Glomerular endothelial cell (primary cell): ENCODE measurements around the gene ESPNL. TPM values are rescaled to one million over a fixed set of nuclear protein-coding genes. Genes with fewer than 3 reads are reported as not detected.

Source experiments
- DNase-seq: peaks from one replicate; pipeline ENCODE4 v3.0.0-alpha.2; 2011; ENCODE audit warnings: low read depth, low spot score; ENCODE audit errors: extremely low read depth
- total RNA-seq: library from RNA; depleted of rRNA; stranded (reverse); fragments of >200 nt; gene quantifications from 2 replicates; pipeline ENCODE4 v1.2.3, GENCODE V29; 2015

The ESPNL gene
- total RNA-seq, 1 donor from 2014 or later: 0.53 TPM

DNA sequence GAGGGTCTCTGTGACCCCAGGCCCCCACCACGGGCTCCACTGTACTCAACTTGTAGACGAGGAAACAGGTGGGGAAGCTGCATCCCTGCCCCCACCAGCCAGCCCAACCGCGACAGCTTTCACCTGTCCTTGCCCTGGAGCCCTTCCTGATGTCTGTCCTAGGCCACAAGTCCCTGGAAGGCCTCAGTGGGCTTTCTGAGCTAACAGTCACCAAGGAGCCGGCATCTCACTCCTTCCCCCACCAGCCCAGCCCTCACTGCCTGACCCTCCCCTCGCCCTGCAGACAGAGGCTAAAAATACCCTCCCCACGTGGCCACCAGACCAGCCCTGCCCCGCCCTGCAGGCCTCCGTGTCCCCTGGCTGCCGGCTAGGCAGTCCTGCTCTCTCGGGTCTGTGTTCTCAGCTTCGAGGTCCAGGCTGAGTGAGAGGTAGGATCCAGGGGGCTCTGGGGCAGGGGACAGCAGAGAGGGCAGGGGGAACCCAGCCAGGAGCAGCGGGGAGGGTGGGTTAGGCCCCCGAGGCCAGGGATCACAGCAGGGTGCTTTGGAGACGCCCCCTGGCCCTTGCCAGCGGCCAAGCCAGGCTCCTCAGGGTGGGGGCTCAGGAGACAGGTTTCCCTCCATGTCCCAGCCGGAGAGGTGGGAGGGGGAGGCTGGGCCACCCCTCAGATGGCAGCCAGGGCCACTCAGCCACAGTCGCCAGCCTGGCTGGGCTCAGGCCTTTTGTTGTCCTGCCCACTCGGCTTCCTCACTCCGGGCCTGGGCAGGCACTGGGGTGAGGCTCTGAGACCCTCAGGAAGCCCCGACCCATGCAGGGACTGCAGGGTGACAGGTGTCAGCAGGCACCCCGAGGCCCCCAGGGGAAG is 38.4 kb downstream of the ESPNL start, which contains the start of gene KLHL30:
Gene KLHL30 (plus strand): TSS at position 338 of the 865 bp plus-strand sequence. CDS start 2,087 bp downstream, outside the sequence.
- no peak for DNase-seq

DNA sequence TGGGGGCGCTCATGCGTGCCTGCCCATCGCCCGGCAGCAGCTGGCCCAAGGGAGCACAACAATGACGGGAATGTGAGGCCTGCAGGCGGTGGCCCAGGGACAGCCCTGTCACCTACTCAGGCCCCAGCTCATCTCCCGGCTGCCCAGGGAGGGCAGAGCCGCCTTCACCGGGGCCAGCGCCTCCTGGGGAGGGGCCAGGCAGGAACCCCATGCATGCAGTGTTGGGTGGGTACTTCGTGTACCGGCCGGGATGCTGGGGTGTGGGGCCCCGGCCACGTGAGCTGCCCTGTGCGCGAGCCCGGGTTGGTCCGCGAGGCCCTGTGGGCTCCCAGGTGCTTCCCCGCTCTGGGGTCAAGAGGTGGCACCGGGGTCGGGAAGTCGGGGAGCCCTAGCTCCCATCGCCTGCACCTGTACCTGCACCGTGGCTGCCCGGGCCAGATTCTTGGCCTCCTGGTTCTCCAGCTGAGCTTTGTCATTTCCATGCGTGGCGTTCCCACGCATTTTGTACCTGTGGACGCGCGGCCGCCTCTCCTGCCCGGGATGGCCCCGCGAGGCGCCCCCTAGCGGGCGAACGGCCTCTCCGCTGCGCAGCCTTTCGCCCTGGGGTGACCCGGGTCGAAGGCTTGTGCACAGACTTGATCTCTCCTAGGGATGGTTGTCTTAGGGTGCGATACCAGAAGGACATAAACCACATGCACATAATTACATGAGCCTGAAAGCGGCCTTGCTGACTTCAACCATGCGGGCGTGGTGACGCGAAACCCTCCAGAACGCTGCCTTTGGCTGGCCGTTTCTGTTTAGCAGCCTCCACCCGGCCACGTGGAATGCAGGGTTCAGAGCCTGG is 39.3 kb downstream of the ESPNL start:
- no peak for DNase-seq

DNA sequence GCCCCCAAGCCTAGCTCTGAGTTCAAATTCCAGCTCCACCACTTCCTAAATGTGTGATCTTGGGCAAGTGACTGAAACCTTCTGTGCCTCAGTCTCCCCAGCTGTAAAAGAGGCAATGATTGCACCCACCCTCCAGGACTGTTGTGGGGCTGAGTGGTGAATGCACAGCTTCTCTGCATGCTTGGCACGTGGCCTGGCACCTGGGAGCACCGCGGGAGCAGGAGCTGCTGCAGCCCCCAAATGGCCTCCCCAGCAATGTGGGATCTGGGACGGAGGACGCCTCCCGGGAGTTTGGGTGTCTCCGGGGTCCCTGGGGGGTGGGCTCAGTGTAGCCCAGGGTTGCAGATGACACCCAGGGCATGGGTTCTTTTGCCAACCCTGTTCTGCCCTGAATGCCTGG is 39.9 kb downstream of the ESPNL start:
- no peak for DNase-seq

DNA sequence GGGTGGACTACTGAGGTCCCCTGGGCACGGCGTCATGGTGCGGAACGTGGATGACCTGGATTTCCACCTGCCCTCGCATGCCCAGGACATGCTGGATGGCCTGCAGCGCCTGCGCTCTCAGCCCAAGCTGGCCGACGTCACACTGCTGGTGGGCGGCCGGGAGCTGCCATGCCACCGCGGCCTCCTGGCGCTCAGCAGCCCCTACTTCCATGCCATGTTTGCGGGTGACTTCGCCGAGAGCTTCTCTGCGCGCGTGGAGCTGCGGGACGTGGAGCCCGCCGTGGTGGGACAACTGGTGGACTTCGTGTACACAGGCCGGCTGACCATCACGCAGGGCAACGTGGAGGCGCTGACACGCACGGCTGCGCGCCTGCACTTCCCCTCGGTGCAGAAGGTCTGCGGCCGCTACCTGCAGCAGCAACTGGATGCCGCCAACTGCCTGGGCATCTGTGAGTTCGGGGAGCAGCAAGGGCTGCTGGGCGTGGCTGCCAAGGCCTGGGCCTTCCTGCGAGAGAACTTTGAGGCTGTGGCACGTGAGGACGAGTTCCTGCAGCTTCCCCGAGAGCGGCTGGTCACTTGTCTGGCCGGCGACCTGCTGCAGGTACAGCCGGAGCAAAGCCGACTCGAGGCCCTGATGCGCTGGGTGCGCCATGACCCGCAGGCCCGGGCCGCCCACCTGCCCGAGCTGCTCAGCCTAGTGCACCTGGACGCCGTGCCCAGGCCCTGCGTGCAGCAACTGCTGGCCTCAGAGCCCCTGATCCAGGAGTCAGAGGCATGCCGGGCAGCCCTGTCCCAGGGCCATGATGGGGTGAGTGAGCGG is 40.8 kb downstream of the ESPNL start:
- DNase-seq: no peak

DNA sequence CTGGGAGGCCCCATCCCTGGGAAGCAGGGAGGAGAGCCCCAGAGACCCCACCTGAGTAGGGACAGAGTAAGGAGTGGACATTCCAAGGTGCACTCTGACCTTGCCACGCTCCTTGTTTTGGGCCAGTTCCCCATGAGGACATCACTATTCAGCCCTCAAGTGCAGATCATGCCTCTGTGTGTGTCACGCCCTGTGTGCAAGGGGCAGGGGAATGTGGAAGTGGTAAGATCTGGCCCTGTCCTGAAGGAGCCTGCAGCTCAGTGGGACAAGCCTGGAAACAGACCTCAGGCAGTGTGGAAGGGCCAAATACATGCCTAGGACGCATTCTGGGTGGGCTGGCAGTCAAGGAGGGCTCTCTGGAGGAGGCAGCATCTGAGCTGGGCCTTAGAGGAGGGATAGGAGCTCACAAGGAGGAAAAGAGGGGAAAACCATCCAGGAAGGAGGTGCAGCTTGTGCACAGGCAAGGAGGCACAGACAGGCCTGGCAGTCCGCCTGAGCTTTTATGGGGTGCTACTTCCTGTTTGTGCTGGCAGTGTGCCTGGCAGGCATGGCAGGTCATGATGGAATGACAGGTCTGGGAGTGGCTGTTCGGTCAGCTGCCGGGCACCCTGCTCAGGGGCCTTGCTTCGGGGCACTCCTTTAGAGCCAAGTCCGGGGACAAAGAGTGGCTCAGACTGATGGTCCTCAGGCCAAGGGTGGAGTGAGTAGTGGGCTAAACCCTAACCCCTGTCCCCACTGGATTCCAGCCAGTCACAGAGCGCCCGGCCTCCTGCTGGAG is 41.6 kb downstream of the ESPNL start:
- no peak for DNase-seq

DNA sequence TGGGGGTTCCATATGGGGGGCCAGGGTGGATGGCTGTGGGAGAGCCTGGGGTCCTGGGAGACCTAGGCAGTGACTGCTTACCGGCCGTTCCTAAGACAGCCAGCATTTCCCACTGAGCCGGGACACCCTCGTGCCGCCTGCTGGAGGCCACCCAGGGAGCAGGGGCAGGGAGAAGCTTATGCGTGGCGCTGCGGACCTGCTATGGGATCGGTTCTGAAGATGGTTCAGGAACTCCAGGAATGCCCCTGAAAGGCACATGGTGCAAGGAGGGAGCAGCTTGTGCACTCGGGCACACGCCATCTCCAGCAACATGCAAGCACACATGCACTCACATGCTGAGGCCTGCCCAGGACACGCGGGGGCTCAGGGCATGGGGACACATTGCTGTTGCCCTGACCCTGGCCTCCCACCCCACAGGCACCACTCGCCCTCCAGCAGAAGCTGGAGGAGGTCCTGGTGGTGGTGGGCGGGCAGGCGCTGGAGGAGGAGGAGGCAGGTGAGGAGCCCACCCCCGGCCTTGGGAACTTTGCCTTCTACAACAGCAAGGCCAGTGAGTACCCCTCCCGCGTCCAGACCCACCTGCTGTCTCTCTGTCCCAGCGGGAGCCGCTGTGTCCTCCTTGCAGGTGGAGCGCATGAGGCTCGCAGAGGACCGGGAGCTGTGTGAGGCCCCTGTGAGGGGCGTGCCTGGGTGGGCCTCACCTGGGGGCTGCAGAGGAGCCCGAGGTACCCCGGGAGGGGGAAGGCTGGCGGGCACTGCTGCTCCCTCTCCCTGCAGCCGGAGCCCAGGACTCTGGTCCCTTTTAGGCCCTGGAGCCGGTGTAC is 42.5 kb downstream of the ESPNL start:
- DNase-seq: no peak

DNA sequence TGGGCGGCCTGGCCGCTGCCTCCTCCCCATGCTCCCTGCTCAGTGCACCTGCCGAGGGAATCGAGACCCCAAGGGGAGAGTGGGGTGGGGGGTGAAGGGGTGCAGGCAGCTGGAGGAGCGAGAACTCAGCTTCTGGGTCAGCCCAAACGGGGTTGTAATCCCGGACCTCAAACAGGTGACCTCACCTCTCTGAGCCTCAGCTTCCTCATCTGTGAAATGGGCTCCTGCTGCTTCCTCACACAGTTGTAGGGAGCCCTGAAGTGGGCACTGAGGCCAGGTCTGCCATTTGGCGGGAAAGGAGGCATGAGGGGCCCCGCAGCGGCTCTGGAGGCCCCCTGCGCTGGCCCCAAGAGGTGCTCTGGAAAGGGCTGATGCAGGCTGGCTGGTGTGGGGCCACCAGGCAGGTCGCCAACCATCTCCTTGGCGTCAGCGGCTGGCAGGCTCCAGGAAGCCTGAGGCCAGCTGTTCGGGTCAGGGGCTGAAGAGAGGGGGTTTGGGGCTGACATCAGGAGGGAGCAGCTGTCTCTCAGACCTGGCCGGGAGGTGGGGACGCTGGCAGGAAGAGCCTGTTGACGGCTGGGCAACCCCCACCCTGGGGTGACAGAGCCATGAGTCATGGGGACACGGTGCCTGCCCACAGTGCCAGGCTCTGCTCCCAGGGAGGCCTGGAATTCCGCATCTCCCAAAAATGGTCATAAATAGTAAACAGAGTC is 43.3 kb downstream of the ESPNL start:
- no peak for DNase-seq

DNA sequence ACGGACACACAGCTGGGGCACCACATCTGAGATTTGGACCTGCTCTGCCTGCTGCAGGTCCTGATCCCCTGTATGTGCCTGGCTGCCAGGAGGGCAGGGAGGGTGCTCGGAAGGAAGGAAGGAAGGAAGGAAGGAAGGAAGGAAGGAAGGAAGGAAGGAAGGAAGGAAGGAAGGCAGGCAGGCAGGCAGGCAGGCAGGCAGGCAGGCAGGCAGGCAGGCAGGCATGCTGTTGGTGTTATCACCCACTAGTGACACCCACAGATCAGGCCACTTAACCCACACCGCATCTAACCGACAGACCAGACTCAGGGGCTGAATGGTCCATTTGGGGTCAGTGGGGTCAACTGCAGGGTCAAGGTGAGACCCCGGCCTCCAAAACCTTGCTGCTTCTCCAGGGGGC is 44.1 kb downstream of the ESPNL start:
- DNase-seq: no peak

DNA sequence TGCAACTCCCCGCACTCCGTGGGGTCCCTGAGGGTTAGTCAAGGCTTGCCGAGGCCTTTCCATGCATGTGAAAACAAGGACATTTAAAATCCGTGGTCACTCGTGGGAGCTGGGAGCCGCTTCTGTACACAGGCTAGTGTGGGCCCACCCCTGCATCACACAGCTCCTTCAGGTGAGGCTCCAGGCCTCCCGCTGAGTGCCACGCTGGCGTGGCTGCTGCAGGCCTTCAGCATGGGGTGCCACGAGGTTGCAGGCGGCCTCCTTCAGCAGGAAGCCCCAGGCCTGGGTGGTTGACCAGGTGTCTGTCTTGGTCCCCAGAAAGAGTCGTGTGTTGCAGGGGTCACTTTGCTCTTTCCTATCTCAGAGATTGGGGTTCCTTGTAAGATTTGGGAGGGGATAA is 44.9 kb downstream of the ESPNL start:
- no peak for DNase-seq

DNA sequence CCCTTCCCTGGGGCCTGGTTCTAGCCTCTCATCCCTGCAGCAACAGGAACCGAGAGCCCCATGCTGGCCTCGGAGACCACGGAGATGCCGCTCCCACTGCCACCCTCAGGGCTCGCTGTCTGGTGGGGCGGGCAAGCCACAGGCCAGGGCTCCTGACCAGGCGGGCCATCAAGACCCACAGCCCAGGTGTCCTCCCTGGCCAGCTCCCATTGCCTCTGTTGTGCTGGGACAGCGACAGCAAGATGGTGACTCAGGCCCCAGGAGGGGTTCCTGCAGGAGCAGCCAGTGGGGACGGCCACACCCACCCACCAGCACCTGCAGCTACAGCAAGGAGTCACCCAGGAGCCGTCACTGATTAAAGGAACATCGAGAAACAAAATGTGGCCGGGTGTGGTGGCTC is 45.7 kb downstream of the ESPNL start:
- DNase-seq: no peak

DNA sequence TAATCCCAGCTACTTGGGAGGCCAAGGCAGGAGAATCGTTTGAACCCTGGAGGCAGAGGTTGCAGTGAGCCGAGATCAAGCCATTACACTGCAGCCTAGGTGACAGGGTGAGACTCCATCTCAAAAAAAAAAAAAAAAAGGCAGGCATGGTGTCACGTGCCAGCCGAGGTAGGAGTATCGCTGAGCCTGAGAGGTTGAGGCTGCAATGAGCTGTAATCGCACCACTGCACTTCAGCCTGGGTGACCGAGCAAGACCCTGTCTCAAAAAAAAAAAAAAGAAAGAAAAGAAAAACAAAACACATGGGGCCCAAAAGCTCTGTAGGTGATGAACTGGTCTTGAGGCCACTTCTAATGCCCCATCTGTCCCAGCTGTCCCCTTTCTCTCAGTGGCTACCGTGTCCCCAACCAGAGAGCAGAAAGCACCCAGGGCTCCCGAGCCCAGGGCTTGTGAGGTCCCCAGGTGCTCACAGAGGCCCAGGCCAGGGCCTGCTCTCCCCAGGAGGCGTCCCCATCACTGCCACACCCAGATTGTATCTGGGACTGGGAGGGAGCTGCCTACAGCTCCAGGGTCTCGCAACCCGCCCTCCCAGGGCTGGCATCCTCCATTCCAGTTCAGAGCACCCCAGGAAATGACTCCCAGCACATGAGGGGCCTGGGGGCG is 46.9 kb downstream of the ESPNL start:
- DNase-seq: no peak

DNA sequence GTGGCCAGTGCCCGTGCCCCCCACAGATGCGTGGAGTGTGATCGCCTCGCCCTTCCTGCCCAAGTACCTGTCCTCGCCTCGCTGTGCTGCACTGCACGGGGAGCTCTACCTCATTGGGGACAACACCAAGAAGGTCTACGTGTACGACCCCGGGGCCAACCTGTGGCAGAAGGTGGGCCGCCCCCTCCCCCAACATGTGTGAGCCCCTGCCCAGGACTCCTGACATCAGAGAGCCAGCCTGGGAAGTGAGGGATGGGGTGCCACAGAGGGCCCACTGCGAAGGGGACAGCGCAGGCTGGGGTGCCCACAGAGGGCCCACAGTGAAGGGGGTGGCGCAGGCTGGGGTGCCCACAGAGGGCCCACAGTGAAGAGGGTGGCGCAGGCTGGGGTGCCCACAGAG is 48.8 kb downstream of the ESPNL start:
- DNase-seq: no peak

DNA sequence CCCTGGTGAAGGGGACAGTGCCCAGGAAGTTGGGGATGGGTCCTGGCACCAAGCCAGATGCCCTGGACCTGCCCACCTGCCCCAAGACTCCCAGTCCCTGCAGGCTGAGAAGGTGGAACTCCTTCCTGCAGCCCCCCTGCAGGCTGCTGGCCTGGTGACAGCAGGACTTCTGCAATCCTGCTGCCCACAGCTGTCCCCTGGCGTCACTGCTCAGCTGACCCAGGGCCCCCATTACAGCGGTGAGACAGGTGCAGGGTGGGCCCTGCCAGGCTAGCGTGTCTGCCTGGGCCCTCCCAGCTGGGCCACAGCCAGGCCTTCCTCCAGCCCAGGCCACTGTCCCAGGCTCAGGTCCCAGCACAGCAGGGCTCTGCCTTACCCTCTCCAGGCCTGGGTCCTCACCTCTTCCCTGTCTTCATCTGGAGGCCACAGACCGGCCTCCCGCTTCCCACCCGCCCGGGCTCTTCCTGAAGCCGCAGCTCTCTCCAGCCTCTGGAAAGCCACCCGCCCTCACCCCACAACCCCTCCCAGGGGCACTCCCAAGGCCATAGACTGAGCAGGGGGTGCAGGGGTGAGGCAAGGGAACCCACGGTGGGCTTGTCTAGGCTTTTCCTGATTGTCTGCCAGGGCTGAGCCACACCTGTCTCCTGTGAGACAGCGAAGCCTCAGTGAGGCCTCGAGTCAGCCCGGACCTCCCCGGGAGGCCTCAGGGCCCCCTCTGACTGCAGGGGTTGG is 49.9 kb downstream of the ESPNL start:
- no peak for DNase-seq

DNA sequence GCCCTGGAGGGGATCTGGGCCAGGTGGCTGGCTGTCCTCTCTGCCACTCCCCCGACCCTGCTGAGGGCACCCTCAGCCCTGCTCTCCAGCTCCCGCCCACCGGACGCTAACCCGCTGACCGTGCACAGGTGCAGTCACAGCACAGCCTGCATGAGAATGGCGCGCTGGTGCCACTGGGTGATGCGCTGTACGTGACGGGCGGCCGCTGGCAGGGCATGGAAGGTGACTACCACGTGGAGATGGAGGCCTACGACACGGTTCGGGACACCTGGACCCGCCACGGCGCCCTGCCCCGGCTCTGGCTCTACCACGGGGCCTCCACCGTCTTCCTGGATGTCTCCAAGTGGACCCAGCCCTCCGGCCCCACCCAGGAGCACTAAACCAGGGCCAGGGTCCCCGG is 50.5 kb downstream of the ESPNL start:
- no peak for DNase-seq

DNA sequence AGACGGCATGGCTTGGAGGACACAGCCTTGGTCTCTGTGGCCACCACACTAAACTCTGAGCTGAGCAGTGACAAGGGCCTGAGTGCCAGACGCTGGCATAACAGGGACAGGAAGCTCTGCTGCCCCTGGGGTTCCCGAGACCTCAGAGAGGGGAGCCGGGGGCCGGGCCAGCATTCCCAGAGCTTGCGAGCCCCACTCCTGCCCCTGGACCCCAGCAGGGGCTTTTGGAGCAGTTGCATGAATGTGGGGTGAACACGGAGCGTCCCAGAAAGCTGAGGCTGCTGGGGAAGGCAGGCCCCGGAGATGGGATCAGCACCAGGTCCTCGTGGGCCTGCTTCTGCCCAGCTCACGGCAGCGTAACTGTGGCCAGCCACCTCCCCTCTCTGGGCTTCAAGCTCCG is 51.1 kb downstream of the ESPNL start:
- DNase-seq: no peak

DNA sequence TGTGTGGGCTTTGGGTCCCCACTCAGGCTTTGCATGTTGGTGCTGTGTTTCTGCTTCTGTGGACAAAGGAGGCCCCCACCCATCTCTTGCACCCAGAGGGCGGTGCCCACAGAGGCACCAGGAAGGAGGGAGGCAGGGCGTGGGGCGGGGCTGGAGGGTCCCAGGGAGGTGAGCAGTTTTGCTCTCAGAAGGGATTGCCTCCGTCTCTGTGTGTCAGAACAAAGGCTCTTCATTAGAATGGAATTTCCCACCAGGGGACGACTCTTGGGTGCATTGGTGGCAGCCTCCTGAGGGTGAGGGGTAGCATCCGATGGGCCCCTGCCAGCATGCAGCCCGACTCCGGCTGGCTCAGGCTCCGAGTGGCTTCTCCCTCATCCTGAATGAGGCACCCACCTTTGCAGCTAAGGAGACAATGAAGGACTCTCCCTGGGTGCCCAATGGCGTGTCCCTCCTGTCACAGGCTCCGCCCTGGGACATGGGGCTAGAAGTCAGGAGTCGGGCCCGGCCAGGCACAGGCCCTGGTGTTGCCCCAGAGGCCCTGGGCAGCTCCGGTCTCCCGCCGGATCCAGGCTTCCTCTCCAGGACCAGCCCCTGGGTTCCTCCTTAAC is 51.6 kb downstream of the ESPNL start:
- DNase-seq: no peak
